Measurements from ENCODE around the gene GALNT6.

GALNT6 gene

DNA sequence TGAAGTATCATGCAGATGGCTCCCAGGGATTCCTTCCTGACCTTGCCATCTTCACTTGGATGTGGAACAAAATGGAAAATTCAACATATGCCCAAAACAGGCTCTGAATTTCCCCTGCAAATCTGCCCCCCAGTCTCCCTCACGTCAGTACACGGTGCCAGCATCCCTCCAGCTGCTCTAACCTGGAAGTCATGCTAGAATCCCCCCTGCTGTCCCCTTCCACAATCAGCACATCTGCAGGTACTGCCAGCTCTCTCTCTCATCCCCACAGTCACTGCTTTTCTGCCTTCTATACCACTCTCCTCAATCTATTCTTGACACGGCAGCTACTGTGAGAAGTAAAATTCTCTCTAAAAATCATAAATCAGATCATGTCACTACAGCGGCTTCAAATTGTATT is 21.6 kb downstream of the GALNT6 start:
- peaks cover 17% of the 10 kb centered on the region for H3K36me3 Mint-ChIP-seq (ENCODE audit: insufficient read depth)
- H3K4me1 Mint-ChIP-seq (ENCODE audit: low read depth in 2 of 2) = peaks cover 31 to 32% of the 10 kb centered on the region in 2 donors
- ATAC-seq (replicated peaks) (no peak), DNase-seq (no peak)
- H3K9me3 Mint-ChIP-seq = no peaks in the 10 kb centered on the region
- H3K27me3 Mint-ChIP-seq = no peaks in the 10 kb centered on the region
- H3K27ac Mint-ChIP-seq = peak overlapping the region; percentile 88 to 89
- peak overlapping the region; percentile 45 to 69 for H3K4me3 Mint-ChIP-seq

DNA sequence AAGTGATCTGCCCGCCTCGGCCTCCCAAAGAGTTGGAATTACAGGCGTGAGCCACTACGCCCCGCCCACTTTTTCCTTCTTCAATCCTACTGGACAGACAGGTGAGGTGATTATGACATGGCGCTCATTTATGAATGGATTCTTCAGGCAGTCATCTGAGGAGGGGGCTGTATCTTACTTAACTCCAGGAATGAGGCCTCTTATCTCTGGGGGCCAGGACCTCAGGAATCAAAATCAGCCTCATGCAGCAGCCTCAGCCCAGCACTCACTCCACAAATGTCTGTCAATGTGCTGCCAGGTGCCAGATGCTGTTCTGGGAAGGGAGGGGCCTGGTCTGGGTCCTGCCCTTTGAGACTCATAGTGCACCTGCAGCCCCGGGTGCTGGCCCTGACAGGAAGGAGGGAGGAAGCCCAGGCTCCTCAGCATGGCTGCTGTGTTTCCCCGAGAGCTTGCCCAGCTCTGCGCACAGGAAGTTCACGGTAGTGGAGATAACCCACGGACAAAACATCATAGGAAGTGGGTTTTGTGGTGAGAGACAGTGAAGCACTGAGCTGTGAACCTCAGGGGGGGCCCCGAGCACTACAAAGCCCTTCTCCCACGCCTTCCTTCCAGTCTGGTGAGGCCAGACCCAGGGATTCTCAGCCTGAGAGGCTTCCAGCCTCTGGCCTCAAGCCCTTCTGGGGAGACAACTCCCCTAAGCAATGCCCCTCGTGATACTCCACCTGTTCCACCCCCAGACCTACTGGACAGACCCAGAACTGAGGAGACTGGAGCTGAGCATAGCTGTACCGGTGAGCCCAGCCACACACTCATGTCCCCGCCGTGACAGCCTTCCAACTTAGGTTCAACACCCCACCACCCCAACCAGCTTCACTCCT is 22.3 kb downstream of the GALNT6 start:
- no peaks in the 10 kb centered on the region for H3K9me3 Mint-ChIP-seq
- peak overlapping the region; percentile 45 to 69 for H3K4me3 Mint-ChIP-seq
- no peaks in the 10 kb centered on the region for H3K27me3 Mint-ChIP-seq
- peak overlapping the region; percentile 88 to 89 for H3K27ac Mint-ChIP-seq
- DNase-seq (peak; percentile 85 to 89 (median 88)), ATAC-seq (replicated peaks) (peak; percentile 92)
- H3K4me1 Mint-ChIP-seq (ENCODE audit: low read depth in 2 of 2) = peaks cover 31 to 32% of the 10 kb centered on the region in 2 donors
- peaks cover 17% of the 10 kb centered on the region for H3K36me3 Mint-ChIP-seq (ENCODE audit: insufficient read depth)

DNA sequence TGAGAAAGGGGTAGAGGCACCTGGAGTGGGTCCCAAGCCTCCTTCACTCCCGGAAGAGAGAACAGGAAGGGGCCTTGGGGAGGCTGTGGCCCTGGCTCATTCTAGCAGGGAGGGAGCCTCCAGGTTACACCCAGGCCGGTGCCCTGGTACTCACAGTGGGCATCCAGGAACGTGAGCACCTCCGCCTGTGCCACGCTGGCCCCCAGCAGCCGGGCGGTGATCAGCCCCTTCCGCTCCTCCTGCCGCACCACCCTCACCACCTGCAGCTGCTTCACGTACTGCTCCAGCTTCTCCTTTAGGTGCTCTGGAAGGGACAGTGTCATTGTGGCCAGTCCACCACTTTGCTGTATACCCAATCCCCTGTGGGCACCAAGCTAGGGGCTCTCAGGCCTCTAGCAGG is 25.9 kb downstream of the GALNT6 start:
- Mint-ChIP-seq H3K27ac (peak overlapping the region in 1 of 2 donors; percentile 19), H3K9me3 (no peaks in the 10 kb centered on the region), H3K4me1 (ENCODE audit: low read depth in 2 of 2) (peaks cover 20 to 22% of the 10 kb centered on the region in 2 donors), H3K4me3 (no peak overlapping the region), H3K27me3 (no peaks in the 10 kb centered on the region), H3K36me3 (ENCODE audit: insufficient read depth) (peaks cover 14% of the 10 kb centered on the region)
- DNase-seq (no peak), ATAC-seq (replicated peaks) (no peak)

DNA sequence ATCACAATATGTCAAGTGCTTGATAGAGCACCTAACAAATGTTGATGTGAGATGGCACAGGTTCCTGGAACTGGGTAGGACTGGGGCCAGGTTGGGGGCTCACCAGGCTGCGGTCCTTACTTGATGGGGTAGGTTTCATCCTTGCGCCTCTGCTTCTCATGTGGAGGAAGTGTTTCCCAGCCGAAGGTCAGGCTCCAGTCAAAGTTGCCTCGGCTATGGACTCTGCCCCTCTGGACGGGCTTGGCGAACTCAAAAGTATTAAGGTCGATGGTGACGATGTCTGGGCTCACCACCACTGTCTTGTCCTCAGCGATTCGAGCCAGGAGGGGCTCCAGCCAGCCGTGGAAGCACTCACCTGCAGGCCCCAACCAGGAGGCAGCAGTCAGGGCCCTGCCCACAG is 27.2 kb downstream of the GALNT6 start:
- no peak overlapping the region for H3K4me3 Mint-ChIP-seq
- no peak for DNase-seq
- H3K4me1 Mint-ChIP-seq (ENCODE audit: low read depth in 2 of 2) = peaks cover 10 to 12% of the 10 kb centered on the region in 2 donors
- peaks cover 9% of the 10 kb centered on the region for H3K36me3 Mint-ChIP-seq (ENCODE audit: insufficient read depth)
- ATAC-seq (replicated peaks) = no peak
- no peak overlapping the region for H3K27ac Mint-ChIP-seq
- no peaks in the 10 kb centered on the region for H3K27me3 Mint-ChIP-seq
- H3K9me3 Mint-ChIP-seq = no peaks in the 10 kb centered on the region

DNA sequence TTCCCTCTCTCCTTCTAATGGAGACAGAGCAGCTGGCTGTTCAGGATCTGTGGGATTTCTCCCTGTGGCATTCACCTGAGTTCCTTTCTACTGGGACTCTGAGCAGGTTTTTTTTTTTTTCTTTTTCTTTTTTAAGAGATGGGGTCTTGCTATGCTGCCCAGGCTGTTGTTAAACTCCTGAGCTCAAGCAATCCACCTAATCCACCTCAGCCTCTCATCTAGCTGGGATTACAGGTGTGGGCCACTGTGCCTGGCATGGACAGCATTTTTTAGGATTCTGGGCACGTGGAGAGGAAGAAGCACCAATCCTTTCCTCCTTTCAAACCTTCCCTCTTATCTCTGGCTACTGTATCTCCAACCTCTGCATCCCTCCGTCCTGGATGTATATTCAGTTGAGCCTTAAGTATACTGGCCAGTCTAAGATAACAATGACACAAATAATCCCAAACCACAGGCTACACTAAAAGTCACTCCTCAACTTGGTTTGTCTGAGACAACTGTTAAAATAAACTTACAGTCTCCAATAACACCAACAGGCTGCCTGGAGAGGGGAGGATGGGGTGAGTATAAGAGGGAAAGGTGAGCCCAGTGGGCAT is 28.4 kb downstream of the GALNT6 start:
- Mint-ChIP-seq H3K9me3 (no peaks in the 10 kb centered on the region), H3K4me1 (ENCODE audit: low read depth in 2 of 2) (peaks cover 4 to 5% of the 10 kb centered on the region in 2 donors), H3K36me3 (ENCODE audit: insufficient read depth) (peaks cover 11% of the 10 kb centered on the region), H3K27me3 (no peaks in the 10 kb centered on the region), H3K27ac (no peak overlapping the region), H3K4me3 (no peak overlapping the region)
- DNase-seq (no peak), ATAC-seq (replicated peaks) (no peak)

DNA sequence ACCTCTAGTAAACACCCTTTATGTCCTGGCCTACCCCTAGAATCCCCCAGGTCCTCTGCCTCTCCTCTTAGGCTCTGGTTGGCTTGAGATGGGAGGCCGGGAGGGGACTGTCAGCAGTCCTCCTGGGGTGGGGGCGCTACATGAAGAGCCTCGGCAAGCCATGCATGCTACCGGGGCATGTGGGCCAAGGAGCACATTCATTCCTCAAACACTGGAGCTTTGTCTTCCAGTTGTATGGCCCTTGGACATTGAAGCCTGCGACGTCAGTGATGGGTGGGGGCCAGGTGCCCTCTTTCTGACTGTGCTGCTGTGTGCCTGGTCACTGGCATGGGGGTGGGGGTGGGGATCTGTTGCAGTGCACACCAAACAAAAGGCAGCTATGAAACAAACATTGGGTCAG is 28.9 kb downstream of the GALNT6 start:
- ATAC-seq (replicated peaks) = no peak

DNA sequence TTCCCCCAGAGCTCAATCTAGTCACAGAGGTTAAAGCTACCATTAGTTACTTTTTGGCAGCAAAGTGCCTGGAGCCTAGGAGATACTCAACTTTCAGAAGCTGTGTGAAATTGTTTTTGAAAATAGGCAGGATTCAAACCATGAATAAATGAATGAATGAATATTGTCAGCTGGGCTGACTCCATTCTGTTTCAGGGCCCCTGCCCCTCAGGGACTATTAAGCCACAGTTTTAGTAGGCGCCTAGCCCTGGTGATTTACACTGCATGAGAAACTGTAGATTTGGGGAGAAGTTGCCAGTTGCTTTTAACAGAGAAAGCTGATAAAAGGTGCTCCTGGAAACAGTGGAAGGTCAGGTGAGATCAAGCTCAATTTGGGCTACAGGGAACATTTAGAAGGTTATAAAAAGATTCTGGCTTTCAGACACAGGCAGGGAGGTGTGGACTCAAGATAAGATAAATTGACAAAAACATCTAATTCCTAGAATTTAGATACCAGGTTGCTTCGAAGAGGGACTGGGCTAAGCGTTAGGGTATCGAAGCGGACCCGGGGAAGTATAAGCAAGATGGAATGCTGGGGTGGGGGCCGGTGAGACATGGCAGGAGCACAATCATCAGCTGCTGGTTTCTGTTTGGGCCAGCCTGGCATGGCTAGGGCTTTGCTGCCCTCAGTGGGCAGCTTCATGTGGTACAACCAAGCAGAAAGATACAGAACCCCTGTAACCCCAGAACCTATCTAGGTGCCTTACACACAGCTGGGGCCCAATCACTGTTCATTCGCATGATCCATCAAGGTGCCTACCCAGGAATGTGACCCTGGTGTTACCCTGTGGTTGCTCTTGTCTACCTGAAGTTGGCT is 29.8 kb downstream of the GALNT6 start:
- H3K27ac Mint-ChIP-seq = no peak overlapping the region
- H3K36me3 Mint-ChIP-seq (ENCODE audit: insufficient read depth) = peaks cover 12% of the 10 kb centered on the region
- no peak for DNase-seq
- H3K9me3 Mint-ChIP-seq = no peaks in the 10 kb centered on the region
- H3K27me3 Mint-ChIP-seq = no peaks in the 10 kb centered on the region
- no peak for ATAC-seq (replicated peaks)
- no peaks in the 10 kb centered on the region for H3K4me1 Mint-ChIP-seq (ENCODE audit: low read depth in 2 of 2)
- no peak overlapping the region for H3K4me3 Mint-ChIP-seq

More for the DNA sequence above, 28.9 kb downstream of the GALNT6 start:
- Mint-ChIP-seq H3K27ac (no peak overlapping the region), H3K4me3 (no peak overlapping the region), H3K9me3 (no peaks in the 10 kb centered on the region), H3K4me1 (ENCODE audit: low read depth in 2 of 2) (peaks cover 0 to under 1% of the 10 kb centered on the region in 2 donors), H3K27me3 (no peaks in the 10 kb centered on the region), H3K36me3 (ENCODE audit: insufficient read depth) (peaks cover 12% of the 10 kb centered on the region)
- no peak for DNase-seq

DNA sequence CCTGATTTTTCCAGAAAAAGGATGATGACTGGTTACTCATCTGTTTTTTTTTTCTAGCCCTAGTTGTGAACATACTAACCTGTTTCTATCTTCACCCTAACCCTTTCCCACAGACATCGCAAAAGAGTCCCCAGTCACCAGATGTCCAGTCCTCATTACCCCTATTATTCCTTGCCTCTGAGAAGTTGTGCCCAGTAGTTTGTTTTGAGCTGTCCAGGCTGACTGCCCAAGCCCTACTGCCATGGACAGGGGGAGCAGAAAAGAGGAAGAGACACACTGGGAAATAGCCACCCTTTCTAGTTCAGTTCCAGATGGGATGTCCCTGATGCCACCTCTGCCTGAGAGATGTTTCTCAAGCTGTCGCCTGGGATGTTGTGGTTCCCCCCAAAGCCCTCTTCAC is 30.9 kb downstream of the GALNT6 start:
- no peak overlapping the region for H3K27ac Mint-ChIP-seq
- H3K9me3 Mint-ChIP-seq = no peaks in the 10 kb centered on the region
- no peaks in the 10 kb centered on the region for H3K4me1 Mint-ChIP-seq (ENCODE audit: low read depth in 2 of 2)
- no peaks in the 10 kb centered on the region for H3K27me3 Mint-ChIP-seq
- ATAC-seq (replicated peaks) (no peak), DNase-seq (no peak)
- no peak overlapping the region for H3K4me3 Mint-ChIP-seq
- peaks cover 14% of the 10 kb centered on the region for H3K36me3 Mint-ChIP-seq (ENCODE audit: insufficient read depth)

DNA sequence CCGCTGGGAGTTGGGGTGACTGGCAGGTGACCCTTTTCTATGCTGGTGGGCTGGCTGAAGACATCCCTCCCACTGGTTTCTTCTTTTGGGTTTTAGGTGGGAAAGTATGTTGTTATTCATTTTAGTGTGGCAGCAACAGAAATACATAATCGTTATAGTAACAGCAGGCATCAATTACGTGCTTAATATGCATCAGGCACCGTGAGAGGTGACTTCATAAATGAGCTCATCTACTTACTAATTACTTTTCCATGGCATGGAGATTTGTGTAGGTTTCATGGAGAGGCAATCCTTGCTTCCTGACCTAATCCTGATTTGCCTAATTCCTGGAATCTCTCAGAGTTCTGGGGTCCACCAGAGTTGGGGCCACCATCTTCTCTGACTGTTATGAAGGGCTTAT is 31.4 kb downstream of the GALNT6 start:
- Mint-ChIP-seq H3K4me1 (ENCODE audit: low read depth in 2 of 2) (no peaks in the 10 kb centered on the region), H3K4me3 (no peak overlapping the region), H3K27ac (peak overlapping the region; percentile 29 to 77), H3K9me3 (no peaks in the 10 kb centered on the region), H3K27me3 (no peaks in the 10 kb centered on the region), H3K36me3 (ENCODE audit: insufficient read depth) (peaks cover 14% of the 10 kb centered on the region)
- ATAC-seq (replicated peaks) = no peak
- no peak for DNase-seq

DNA sequence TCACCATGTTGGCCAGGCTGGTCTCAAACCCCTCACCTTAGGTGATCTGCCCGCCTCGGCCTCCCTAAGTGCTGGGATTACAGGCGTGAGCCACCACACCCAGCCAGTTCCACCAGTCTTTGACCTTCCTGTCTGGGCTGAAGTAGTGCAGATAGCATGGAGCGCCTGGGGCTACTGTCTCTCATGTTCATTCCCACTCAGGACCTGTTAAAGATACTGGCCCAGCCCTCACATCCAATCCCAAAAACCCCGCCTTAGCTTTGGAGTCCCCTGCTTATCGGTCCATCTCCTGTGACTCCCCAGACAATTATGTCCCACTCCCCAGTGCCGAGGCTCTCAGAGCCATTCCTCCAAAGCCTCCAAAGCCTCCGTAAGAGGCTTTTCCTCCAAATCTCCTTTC is 32.7 kb downstream of the GALNT6 start:
- Mint-ChIP-seq H3K27ac (no peak overlapping the region), H3K4me3 (no peak overlapping the region), H3K9me3 (no peaks in the 10 kb centered on the region), H3K4me1 (ENCODE audit: low read depth in 2 of 2) (no peaks in the 10 kb centered on the region), H3K27me3 (no peaks in the 10 kb centered on the region), H3K36me3 (ENCODE audit: insufficient read depth) (peaks cover 16% of the 10 kb centered on the region)
- ATAC-seq (replicated peaks) (no peak), DNase-seq (no peak)

DNA sequence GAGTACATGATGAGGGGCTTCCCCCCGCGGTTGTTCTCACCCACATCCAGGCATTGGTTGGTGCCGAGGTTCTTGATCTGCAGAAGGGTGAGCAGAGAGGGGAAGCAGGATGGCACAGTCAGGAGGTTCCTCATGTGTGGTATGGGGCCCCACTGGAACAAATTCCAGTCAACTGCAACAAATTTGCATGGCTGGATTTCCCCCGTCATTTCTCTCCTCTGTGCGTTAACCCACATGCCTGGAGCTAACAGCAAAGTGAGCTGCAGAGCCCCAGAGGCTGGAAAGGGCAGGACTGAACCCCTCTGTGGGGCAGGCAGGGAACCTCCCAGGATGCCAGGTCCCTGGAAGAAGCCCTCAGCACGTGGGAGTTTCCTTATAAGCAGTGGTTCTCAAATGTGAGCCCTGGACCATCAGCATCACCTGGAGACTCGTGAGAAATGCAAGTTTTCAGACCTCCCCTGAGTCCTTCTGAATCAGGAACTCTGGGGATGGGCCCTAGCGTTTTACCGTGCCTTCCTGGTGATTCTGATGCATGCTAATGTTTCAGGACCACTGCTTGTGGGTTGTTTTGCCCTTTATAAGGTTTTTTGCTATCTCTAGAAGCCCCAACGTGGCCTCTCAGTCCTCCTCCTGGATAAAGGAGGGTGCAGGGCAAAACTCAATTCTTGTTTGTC is 33.7 kb downstream of the GALNT6 start:
- peaks cover 0 to under 1% of the 10 kb centered on the region in 2 donors for H3K4me1 Mint-ChIP-seq (ENCODE audit: low read depth in 2 of 2)
- ATAC-seq (replicated peaks) = peak; percentile 22
- H3K27ac Mint-ChIP-seq = no peak overlapping the region
- no peak for DNase-seq
- H3K9me3 Mint-ChIP-seq = no peaks in the 10 kb centered on the region
- peaks cover 21% of the 10 kb centered on the region for H3K36me3 Mint-ChIP-seq (ENCODE audit: insufficient read depth)
- no peak overlapping the region for H3K4me3 Mint-ChIP-seq
- H3K27me3 Mint-ChIP-seq = no peaks in the 10 kb centered on the region

DNA sequence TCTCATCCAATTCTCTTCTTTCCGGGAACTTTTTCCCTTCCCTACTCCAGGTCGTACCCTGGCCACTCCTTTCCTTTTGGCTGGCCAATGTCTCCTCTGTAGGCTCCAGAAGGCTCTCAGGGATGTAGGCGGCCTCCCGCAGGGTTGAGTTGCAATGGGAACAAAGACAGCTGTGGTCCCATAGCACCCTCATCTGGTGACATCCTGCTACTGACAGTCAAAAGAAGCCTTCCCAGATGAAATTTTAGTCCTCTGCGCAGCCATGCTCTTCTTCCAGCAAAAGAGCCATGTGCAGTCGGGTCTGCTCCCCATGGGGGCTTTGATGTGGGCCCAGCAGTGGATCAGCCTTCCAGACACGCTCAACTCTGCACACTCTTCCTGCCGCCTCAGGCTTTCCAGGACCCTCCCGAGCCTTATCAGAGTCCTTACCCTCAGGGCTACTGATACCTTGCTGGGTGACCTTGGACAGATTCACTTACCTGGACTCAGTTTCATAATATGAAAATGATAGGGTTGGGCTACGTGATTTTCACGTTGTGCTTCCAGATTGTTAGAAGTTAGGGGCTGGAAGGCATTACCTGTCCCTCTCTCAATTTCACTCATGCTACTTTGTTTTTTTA is 39.2 kb downstream of the GALNT6 start:
- Mint-ChIP-seq H3K27ac (no peak overlapping the region), H3K27me3 (no peaks in the 10 kb centered on the region), H3K4me3 (no peak overlapping the region), H3K36me3 (ENCODE audit: insufficient read depth) (peaks cover 12% of the 10 kb centered on the region), H3K9me3 (no peaks in the 10 kb centered on the region), H3K4me1 (ENCODE audit: low read depth in 2 of 2) (peaks cover 5 to 7% of the 10 kb centered on the region in 2 donors)
- DNase-seq = peak; percentile 20 to 46 (median 37)
- ATAC-seq (replicated peaks) = peak; percentile 65

DNA sequence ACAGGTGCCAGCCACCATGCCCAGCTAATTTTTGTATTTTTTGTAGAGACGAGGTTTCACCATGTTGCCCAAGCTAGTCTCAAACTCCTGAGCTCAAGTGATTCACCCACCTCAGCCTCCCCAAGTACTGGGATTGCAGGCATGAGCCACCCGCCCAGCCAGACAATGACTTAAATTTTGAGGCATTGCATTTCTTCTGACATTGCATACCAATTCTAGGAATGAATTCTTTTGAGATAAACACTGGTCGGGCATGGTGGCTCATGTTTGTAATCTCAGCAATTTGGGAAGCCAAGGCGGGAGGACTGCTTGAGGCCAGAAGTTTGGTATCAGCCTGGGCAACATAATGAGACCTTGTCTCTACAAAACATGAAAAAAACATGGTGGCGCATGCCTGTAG is 42.2 kb downstream of the GALNT6 start:
- no peak overlapping the region for H3K4me3 Mint-ChIP-seq
- H3K27ac Mint-ChIP-seq = no peak overlapping the region
- H3K27me3 Mint-ChIP-seq = no peaks in the 10 kb centered on the region
- H3K4me1 Mint-ChIP-seq (ENCODE audit: low read depth in 2 of 2) = peaks cover 5 to 7% of the 10 kb centered on the region in 2 donors
- no peak for ATAC-seq (replicated peaks)
- H3K9me3 Mint-ChIP-seq = no peaks in the 10 kb centered on the region
- peaks cover 7% of the 10 kb centered on the region for H3K36me3 Mint-ChIP-seq (ENCODE audit: insufficient read depth)
- DNase-seq = no peak
